OCI-LY1 (cell line): ENCODE data around the gene MYBPHL.

Source experiments
- H2AFZ ChIP-seq: fragments of 200-600 bp; sonication (generic), shearing (Covaris generic); 2 replicates; pipeline ENCODE4 v1.6.0; 2014; ENCODE audit warnings: antibody characterized with exemption, mild to moderate bottlenecking, low read length
- H3F3A ChIP-seq: fragments of 200-600 bp; sonication (generic), shearing (Covaris generic); 2 replicates; pipeline ENCODE4 v1.6.0; 2014; ENCODE audit warnings: mild to moderate bottlenecking, antibody characterized with exemption, low read length, moderate library complexity; ENCODE audit not compliant: insufficient read depth
- H3K27ac ChIP-seq: fragments of 200-600 bp; sonication (generic); 2 replicates; pipeline ENCODE4 v1.5.1; 2014; ENCODE audit warnings: low read length, mixed run types, mild to moderate bottlenecking, low read depth; ENCODE audit not compliant: poor library complexity, severe bottlenecking
- H3K27me3 ChIP-seq: fragments of 200-600 bp; sonication (generic); 2 replicates; pipeline ENCODE4 v1.6.0; 2014; ENCODE audit warnings: antibody characterized with exemption, mild to moderate bottlenecking, low read length, moderate library complexity; ENCODE audit not compliant: insufficient read depth
- H3K36me3 ChIP-seq: fragments of 200-600 bp; sonication (generic); 2 replicates; pipeline ENCODE4 v1.6.1; 2014; ENCODE audit warnings: mild to moderate bottlenecking, antibody characterized with exemption, low read length, moderate library complexity, mixed read lengths; ENCODE audit not compliant: insufficient read depth
- H3K4me1 ChIP-seq: fragments of 200-600 bp; sonication (generic); 2 replicates; pipeline ENCODE4 v1.5.1; 2014; ENCODE audit warnings: mild to moderate bottlenecking, low read length, moderate library complexity; ENCODE audit not compliant: insufficient read depth, severe bottlenecking
- H3K4me2 ChIP-seq: fragments of 200-600 bp; sonication (generic), shearing (Covaris generic); 2 replicates; pipeline ENCODE4 v1.6.1; 2014; ENCODE audit warnings: low read length
- H3K4me3 ChIP-seq: fragments of 200-600 bp; sonication (generic); 2 replicates; pipeline ENCODE4 v1.5.1; 2014; ENCODE audit warnings: low read length, low read depth, mild to moderate bottlenecking, mixed read lengths; ENCODE audit not compliant: poor library complexity, severe bottlenecking
- H3K79me2 ChIP-seq: fragments of 200-600 bp; shearing (Covaris generic); 2 replicates; pipeline ENCODE4 v1.6.1; 2016; ENCODE audit warnings: mixed run types, low read length, mixed read lengths; ENCODE audit not compliant: insufficient read depth
- H3K9ac ChIP-seq: fragments of 200-600 bp; sonication (generic), shearing (Covaris generic); 2 replicates; pipeline ENCODE4 v1.6.1; 2014; ENCODE audit warnings: mild to moderate bottlenecking, low read length, mixed read lengths
- H3K9me2 ChIP-seq: fragments of 200-600 bp; sonication (generic), shearing (Covaris generic); 2 replicates; pipeline ENCODE4 v1.6.1; 2014; ENCODE audit warnings: low read depth, mild to moderate bottlenecking, low read length, mixed read lengths
- H3K9me3 ChIP-seq: fragments of 200-600 bp; shearing (Covaris generic); 2 replicates; pipeline ENCODE4 v1.6.1; 2014; ENCODE audit warnings: low read length, mixed read lengths
- H4K20me1 ChIP-seq: fragments of 200-600 bp; sonication (generic), shearing (Covaris generic); 2 replicates; pipeline ENCODE4 v1.6.0; 2016; ENCODE audit warnings: mild to moderate bottlenecking, low read length; ENCODE audit not compliant: insufficient read depth
- CTCF ChIP-seq: fragments of 200-600 bp; sonication (generic), shearing (Covaris generic); IDR thresholded peaks from 2 replicates; pipeline ENCODE4 v1.5.1; 2017; ENCODE audit warnings: mild to moderate bottlenecking, antibody characterized with exemption, low read length, moderate library complexity, mixed read lengths
- EZH2 ChIP-seq: fragments of 200-600 bp; sonication (generic), shearing (Covaris generic); IDR thresholded peaks from 2 replicates; pipeline ENCODE4 v1.8.0; 2017; ENCODE audit warnings: borderline replicate concordance, mixed run types, mild to moderate bottlenecking, antibody characterized with exemption, low read length, moderate library complexity, mixed read lengths

The MYBPHL gene

GRCh38 chr1:109252167-109252892 lies 54.5 kb downstream of the MYBPHL start:
- Histone ChIP-seq H3K9me3 (no peaks in the 10 kb centered on the region), H3K27me3 (no peaks in the 10 kb centered on the region), H3K9ac (no peak overlapping the region), H3K4me2 (no peak overlapping the region), H3K79me2 (no peaks in the 10 kb centered on the region), H3K4me3 (no peak overlapping the region), H3K27ac (no peak overlapping the region), H2AFZ (no peak overlapping the region), H3K9me2 (no peaks in the 10 kb centered on the region), H3F3A (no peaks in the 10 kb centered on the region), H3K4me1 (peaks cover 24% of the 10 kb centered on the region), H4K20me1 (no peaks in the 10 kb centered on the region), H3K36me3 (no peaks in the 10 kb centered on the region)
- TF ChIP-seq CTCF, result no peak
- no peak for TF ChIP-seq EZH2

DNA sequence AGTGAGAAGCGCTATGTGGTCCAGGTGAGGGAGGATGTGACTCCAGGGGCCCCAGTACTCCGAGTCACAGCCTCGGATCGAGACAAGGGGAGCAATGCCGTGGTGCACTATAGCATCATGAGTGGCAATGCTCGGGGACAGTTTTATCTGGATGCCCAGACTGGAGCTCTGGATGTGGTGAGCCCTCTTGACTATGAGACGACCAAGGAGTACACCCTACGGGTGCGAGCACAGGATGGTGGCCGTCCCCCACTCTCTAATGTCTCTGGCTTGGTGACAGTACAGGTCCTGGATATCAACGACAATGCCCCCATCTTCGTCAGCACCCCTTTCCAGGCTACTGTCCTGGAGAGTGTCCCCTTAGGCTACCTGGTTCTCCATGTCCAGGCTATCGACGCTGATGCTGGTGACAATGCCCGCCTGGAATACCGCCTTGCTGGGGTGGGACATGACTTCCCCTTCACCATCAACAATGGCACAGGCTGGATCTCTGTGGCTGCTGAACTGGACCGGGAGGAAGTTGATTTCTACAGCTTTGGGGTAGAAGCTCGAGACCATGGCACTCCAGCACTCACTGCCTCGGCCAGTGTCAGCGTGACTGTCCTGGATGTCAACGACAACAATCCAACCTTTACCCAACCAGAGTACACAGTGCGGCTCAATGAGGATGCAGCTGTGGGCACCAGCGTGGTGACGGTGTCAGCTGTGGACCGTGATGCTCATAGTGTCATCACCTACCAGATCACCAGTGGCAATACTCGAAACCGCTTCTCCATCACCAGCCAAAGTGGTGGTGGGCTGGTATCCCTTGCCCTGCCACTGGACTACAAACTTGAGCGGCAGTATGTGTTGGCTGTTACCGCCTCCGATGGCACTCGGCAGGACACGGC lies 55.3 kb downstream of the MYBPHL start:
- Histone ChIP-seq H3K79me2 (no peaks in the 10 kb centered on the region), H3K27ac (no peak overlapping the region), H3F3A (no peaks in the 10 kb centered on the region), H3K4me3 (no peak overlapping the region), H4K20me1 (no peaks in the 10 kb centered on the region), H3K36me3 (no peaks in the 10 kb centered on the region), H2AFZ (no peak overlapping the region), H3K9me2 (no peaks in the 10 kb centered on the region), H3K4me1 (peaks cover 24% of the 10 kb centered on the region), H3K4me2 (no peak overlapping the region), H3K27me3 (no peaks in the 10 kb centered on the region), H3K9ac (no peak overlapping the region), H3K9me3 (no peaks in the 10 kb centered on the region)
- TF ChIP-seq EZH2 (no peak), CTCF (no peak)

- Histone ChIP-seq H3K79me2 (no peaks in the 10 kb centered on the region), H3F3A (no peaks in the 10 kb centered on the region), H3K27me3 (no peaks in the 10 kb centered on the region), H4K20me1 (no peaks in the 10 kb centered on the region), H3K9ac (no peak overlapping the region), H3K4me2 (peak overlapping the region; percentile 64; the same call in 1 of the 2 replicates), H3K36me3 (no peaks in the 10 kb centered on the region), H3K27ac (no peak overlapping the region), H3K9me3 (no peaks in the 10 kb centered on the region), H2AFZ (no peak overlapping the region), H3K4me1 (peaks cover 24% of the 10 kb centered on the region), H3K9me2 (no peaks in the 10 kb centered on the region), H3K4me3 (peak overlapping the region; percentile 57)
- TF ChIP-seq CTCF (no peak), EZH2 (no peak)
Measured at GRCh38 chr1:109250454-109251276, 56.1 kb downstream of the MYBPHL start.
